Effector memory CD8-positive, alpha-beta T cell (primary cell): ENCODE data around the gene LTBP1.
"Not testable (repeated sequence)": the region's sequence is repeated elsewhere in the genome, so short reads cannot be mapped to it uniquely, and the experiment has no call there.

Experiments used
- ATAC-seq: fragments of 150-1000 bp; cut with Tn5 transposase; replicated peaks from 2 replicates; pipeline ENCODE4 v1.10.0; 2021; ENCODE audit warnings: mild to moderate bottlenecking, moderate library complexity
- DNase-seq, 3 experiments: peaks; one replicate each; pipeline ENCODE4 v3.0.0; 2021
- H3K27ac Mint-ChIP-seq, 2 donors: one replicate each; pipeline ENCODE4 v1.8.0; 2022; ENCODE audit warnings: mild to moderate bottlenecking in 2 of 2, mixed read lengths in 2 of 2, moderate library complexity in 2 of 2
- H3K27me3 Mint-ChIP-seq, 2 donors: one replicate each; pipeline ENCODE4 v1.8.0; 2022; ENCODE audit warnings: mixed read lengths in 2 of 2
- H3K36me3 Mint-ChIP-seq: one replicate; pipeline ENCODE4 v1.8.0; 2022; ENCODE audit warnings: mild to moderate bottlenecking, moderate library complexity, mixed read lengths; ENCODE audit not compliant: insufficient read depth
- H3K4me1 Mint-ChIP-seq, 2 donors: one replicate each; pipeline ENCODE4 v1.8.0; 2022; ENCODE audit warnings: low read depth in 2 of 2, mixed read lengths in 2 of 2
- H3K4me3 Mint-ChIP-seq, 2 donors: one replicate each; pipeline ENCODE4 v1.8.0; 2022; ENCODE audit warnings: mild to moderate bottlenecking in 2 of 2, mixed read lengths in 2 of 2, moderate library complexity in 2 of 2
- H3K9me3 Mint-ChIP-seq, 2 donors: one replicate each; pipeline ENCODE4 v1.8.0; 2022; ENCODE audit warnings: mixed read lengths in 2 of 2

The LTBP1 gene

GRCh38 chr2:32983193-32983924 is 36.6 kb downstream of the LTBP1 start:
- not testable (repeated sequence) for H3K36me3 Mint-ChIP-seq, H3K9me3 Mint-ChIP-seq, H3K27ac Mint-ChIP-seq, H3K4me3 Mint-ChIP-seq, H3K4me1 Mint-ChIP-seq, ATAC-seq, DNase-seq
- H3K27me3 Mint-ChIP-seq, result peaks cover 51 to 64% of the 10 kb centered on the region in 2 donors

DNA sequence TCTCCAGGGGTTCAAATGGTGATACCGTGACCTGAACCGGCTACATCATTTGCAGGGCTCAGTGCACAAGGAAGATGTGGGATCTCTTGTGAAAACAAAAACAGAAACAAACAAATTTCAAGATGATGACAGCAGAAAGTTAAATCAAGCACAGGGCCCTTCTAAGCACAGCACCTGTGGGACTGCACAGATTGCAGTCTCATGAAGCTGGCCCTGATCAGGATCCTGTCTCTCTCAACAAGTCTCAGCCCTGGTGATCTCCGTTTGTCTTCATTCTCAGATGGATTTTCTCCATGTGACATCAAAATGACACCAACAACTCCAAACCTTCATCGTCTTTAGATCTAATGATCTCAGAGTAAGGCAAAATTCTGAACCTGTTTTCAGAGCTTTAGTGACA is 39.7 kb downstream of the LTBP1 start:
- H3K36me3 Mint-ChIP-seq, result no peaks in the 10 kb centered on the region
- peaks cover 46 to 53% of the 10 kb centered on the region in 2 donors for H3K27me3 Mint-ChIP-seq
- H3K9me3 Mint-ChIP-seq, result peaks cover 0 to 4% of the 10 kb centered on the region in 2 donors

GRCh38 chr2:32988525-32988924 is 41.8 kb downstream of the LTBP1 start:
- H3K9me3 Mint-ChIP-seq, result peaks cover 0 to 2% of the 10 kb centered on the region in 2 donors
- H3K4me3 Mint-ChIP-seq, result no peak overlapping the region
- peaks cover 50 to 53% of the 10 kb centered on the region in 2 donors for H3K27me3 Mint-ChIP-seq
- no peak overlapping the region for H3K27ac Mint-ChIP-seq
- ATAC-seq (no peak), DNase-seq (no peak)
- peaks cover under 1% of the 10 kb centered on the region for H3K36me3 Mint-ChIP-seq
- no peaks in the 10 kb centered on the region for H3K4me1 Mint-ChIP-seq

More for the DNA sequence above, 39.7 kb downstream of the LTBP1 start:
- no peak overlapping the region for H3K4me3 Mint-ChIP-seq
- no peaks in the 10 kb centered on the region for H3K4me1 Mint-ChIP-seq
- ATAC-seq (no peak), DNase-seq (no peak)
- H3K27ac Mint-ChIP-seq, result no peak overlapping the region

DNA sequence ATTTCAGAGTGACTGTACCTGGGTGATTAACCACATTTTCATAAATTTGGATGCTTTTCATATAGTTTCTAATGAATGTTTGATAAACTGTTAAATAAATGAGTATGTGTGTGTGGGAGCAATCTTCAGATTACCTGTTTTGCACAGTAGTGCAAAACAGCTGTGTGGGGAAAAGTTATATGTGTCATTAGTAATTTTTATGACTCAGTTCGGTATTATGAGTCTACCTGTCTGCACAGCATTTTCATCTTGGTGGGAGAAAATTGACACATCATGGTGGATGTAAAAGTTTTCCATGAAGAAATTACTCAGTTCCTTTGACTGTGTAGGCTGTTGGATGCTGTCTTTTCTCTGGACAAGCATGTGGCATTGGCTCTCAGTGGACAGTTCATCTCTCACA is 43.8 kb downstream of the LTBP1 start:
- H3K4me1 Mint-ChIP-seq, result no peaks in the 10 kb centered on the region
- DNase-seq (no peak), ATAC-seq (no peak)
- H3K9me3 Mint-ChIP-seq, result peaks cover 0 to 2% of the 10 kb centered on the region in 2 donors
- no peak overlapping the region for H3K27ac Mint-ChIP-seq
- H3K36me3 Mint-ChIP-seq, result peaks cover 7% of the 10 kb centered on the region
- H3K27me3 Mint-ChIP-seq, result peaks cover 52 to 57% of the 10 kb centered on the region in 2 donors
- H3K4me3 Mint-ChIP-seq, result no peak overlapping the region

DNA sequence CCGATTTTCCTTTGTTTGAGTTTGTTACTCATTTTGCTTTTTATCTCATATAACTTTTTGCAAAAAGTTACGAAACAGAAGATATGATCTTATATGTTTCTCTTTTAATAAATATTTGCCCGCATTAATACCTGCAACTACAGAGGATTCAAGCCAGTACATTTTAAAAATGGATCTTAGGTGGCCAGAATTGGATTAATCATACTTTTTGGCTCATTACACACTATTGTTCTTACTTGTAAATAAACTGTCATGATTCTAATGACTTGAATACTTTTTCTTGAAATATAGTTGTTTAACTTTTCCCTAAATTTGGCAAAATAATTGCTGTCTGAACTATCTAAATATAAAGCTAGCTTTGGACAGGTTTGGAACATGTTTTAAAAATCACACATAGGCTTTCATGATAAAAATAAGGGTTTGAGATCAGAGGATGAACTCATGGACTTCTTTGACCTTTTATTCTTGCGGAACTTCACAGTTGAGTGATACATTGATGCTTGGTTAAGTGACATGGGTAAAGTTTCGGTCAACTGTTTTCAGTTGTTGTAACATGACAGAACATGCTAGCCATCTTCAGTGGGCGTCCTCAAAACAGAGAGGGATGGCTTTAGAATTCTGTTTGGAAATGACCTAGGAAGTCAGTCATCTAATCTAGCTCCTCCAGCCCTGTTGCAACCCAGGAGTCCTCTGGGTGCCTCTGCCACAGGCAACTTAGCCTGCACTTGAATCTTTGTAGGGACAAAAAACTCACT is 44.5 kb downstream of the LTBP1 start:
- no peak overlapping the region for H3K4me3 Mint-ChIP-seq
- no peak for ATAC-seq
- H3K27me3 Mint-ChIP-seq, result peaks cover 45 to 55% of the 10 kb centered on the region in 2 donors
- H3K36me3 Mint-ChIP-seq, result peaks cover 7% of the 10 kb centered on the region
- H3K4me1 Mint-ChIP-seq, result no peaks in the 10 kb centered on the region
- H3K9me3 Mint-ChIP-seq, result peaks cover 0 to 4% of the 10 kb centered on the region in 2 donors
- no peak for DNase-seq
- H3K27ac Mint-ChIP-seq, result no peak overlapping the region

GRCh38 chr2:32993005-32993539 is 46.3 kb downstream of the LTBP1 start:
- Mint-ChIP-seq H3K36me3 (peaks cover 7% of the 10 kb centered on the region), H3K27ac (no peak overlapping the region), H3K4me3 (no peak overlapping the region), H3K9me3 (peaks cover 0 to 2% of the 10 kb centered on the region in 2 donors), H3K27me3 (peaks cover 30 to 40% of the 10 kb centered on the region in 2 donors), H3K4me1 (no peaks in the 10 kb centered on the region)
- ATAC-seq (no peak), DNase-seq (no peak)

- Mint-ChIP-seq H3K27ac (no peak overlapping the region), H3K27me3 (peaks cover 13 to 23% of the 10 kb centered on the region in 2 donors), H3K4me3 (no peak overlapping the region), H3K36me3 (peaks cover 7% of the 10 kb centered on the region), H3K9me3 (peaks cover 0 to 2% of the 10 kb centered on the region in 2 donors), H3K4me1 (no peaks in the 10 kb centered on the region)
- ATAC-seq (no peak), DNase-seq (no peak)
These were observed 51.0 kb downstream of the LTBP1 start for GRCh38 chr2:32997705-32998104.

DNA sequence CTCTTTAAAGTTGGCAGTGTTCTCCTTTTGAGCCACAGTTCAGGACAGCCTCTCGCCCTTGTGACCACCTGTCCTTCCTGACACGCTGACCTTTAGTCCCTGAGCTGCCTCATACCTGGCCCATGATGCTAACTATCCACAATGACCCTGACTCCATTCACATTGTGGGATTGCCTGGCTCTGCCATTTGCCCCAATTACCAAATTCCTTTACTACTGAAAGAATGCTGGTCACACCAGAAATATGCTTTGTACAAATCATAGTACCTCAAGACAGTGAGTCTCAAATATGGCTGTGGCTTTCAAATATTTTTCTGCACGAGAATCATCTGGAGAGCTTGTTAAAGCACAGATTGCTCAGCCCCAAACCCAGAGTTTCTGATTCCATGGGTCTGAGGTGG is 54.2 kb downstream of the LTBP1 start:
- no peak overlapping the region for H3K4me3 Mint-ChIP-seq
- H3K27me3 Mint-ChIP-seq, result peaks cover 0 to 1% of the 10 kb centered on the region in 2 donors
- H3K4me1 Mint-ChIP-seq, result no peaks in the 10 kb centered on the region
- DNase-seq (no peak), ATAC-seq (no peak)
- no peaks in the 10 kb centered on the region for H3K36me3 Mint-ChIP-seq
- no peak overlapping the region for H3K27ac Mint-ChIP-seq
- H3K9me3 Mint-ChIP-seq, result peaks cover 0 to under 1% of the 10 kb centered on the region in 2 donors

- no peak for ATAC-seq
- no peaks in the 10 kb centered on the region for H3K27me3 Mint-ChIP-seq
These were observed 55.1 kb downstream of the LTBP1 start for GRCh38 chr2:33001823-33002222.

DNA sequence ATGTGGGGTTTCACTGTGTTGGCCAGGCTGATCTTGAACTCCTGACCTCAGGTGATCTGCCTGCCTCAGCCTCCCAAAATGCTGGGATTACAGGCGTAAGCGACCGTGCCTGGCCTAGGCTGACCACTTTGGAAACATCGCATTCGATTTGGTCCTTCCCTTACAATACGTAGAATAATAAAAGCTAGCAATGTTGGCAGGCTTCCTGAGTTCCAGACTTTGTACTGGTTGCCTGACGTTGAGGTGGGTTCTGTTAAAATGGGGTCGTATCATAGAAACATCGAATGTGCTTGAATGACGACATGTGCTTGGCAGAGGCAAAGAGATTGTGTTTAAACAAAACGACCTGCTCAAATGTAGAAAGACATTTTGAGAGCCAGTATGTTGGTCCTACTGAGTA is 56.1 kb downstream of the LTBP1 start:
- no peak for ATAC-seq
- DNase-seq, result no peak
- H3K27ac Mint-ChIP-seq, result no peak overlapping the region
- H3K36me3 Mint-ChIP-seq, result no peaks in the 10 kb centered on the region
- H3K27me3 Mint-ChIP-seq, result no peaks in the 10 kb centered on the region
- no peaks in the 10 kb centered on the region for H3K4me1 Mint-ChIP-seq
- H3K4me3 Mint-ChIP-seq, result no peak overlapping the region
- no peaks in the 10 kb centered on the region for H3K9me3 Mint-ChIP-seq

More at GRCh38 chr2:33001823-33002222, 55.1 kb downstream of the LTBP1 start:
- no peak overlapping the region for H3K4me3 Mint-ChIP-seq
- no peaks in the 10 kb centered on the region for H3K4me1 Mint-ChIP-seq
- no peaks in the 10 kb centered on the region for H3K36me3 Mint-ChIP-seq
- H3K27ac Mint-ChIP-seq, result no peak overlapping the region
- no peak for DNase-seq
- H3K9me3 Mint-ChIP-seq, result no peaks in the 10 kb centered on the region

DNA sequence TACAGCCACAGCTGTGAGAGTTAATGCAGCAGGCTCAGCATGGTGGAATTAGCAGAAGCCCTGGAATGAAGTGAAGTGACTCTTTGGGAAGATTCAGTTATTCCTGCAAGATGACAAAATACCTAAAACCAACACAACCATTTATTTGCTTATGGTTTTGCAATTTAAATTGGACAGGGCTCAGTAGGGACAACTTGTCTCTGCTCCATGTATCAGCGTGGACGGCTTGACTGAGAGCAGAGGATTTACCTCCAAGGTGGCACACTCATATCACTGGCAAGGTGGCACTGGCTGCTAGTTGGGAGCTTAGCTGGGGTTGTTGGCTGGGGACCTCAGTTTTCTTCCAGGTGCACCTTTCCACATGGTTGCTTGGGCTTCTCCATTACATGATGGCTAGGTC is 58.3 kb downstream of the LTBP1 start:
- Mint-ChIP-seq H3K4me3 (no peak overlapping the region), H3K4me1 (no peaks in the 10 kb centered on the region), H3K36me3 (no peaks in the 10 kb centered on the region), H3K27ac (no peak overlapping the region), H3K27me3 (peaks cover 15 to 18% of the 10 kb centered on the region in 2 donors), H3K9me3 (no peaks in the 10 kb centered on the region)
- DNase-seq, result no peak
- ATAC-seq, result no peak

DNA sequence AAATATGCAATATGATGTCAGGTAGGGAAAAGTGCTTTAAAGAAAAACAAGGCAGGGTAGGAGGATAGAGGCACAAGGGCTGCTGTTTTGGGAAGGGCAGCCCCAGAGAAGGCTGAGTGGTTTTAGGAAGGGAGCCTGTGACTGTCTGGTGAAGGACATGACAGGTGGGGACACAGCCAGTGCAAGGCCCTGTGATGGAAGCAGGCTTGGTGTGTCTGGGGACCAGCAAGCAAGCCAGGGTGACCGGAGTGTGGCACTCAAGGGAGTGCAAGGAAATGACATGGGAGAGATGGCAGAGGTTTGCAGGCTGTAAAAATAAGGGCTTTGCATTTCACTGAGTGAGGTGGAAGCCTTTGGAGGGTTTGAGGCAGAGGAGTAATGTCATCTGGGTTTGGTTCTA is 62.0 kb downstream of the LTBP1 start:
- no peaks in the 10 kb centered on the region for H3K9me3 Mint-ChIP-seq
- DNase-seq (no peak), ATAC-seq (no peak)
- H3K4me1 Mint-ChIP-seq, result no peaks in the 10 kb centered on the region
- no peaks in the 10 kb centered on the region for H3K36me3 Mint-ChIP-seq
- peaks cover 16 to 24% of the 10 kb centered on the region in 2 donors for H3K27me3 Mint-ChIP-seq
- no peak overlapping the region for H3K4me3 Mint-ChIP-seq
- no peak overlapping the region for H3K27ac Mint-ChIP-seq

GRCh38 chr2:33009249-33009648 is 62.5 kb downstream of the LTBP1 start:
- Mint-ChIP-seq H3K27ac (no peak overlapping the region), H3K4me3 (no peak overlapping the region), H3K4me1 (no peaks in the 10 kb centered on the region), H3K27me3 (peaks cover 21 to 29% of the 10 kb centered on the region in 2 donors), H3K36me3 (no peaks in the 10 kb centered on the region), H3K9me3 (no peaks in the 10 kb centered on the region)
- DNase-seq (no peak), ATAC-seq (no peak)

GRCh38 chr2:33011373-33011772 is 64.6 kb downstream of the LTBP1 start:
- no peaks in the 10 kb centered on the region for H3K36me3 Mint-ChIP-seq
- H3K4me1 Mint-ChIP-seq, result no peaks in the 10 kb centered on the region
- no peak overlapping the region for H3K27ac Mint-ChIP-seq
- peaks cover 24 to 40% of the 10 kb centered on the region in 2 donors for H3K27me3 Mint-ChIP-seq
- no peaks in the 10 kb centered on the region for H3K9me3 Mint-ChIP-seq
- ATAC-seq, result no peak
- H3K4me3 Mint-ChIP-seq, result no peak overlapping the region
- DNase-seq, result no peak
